Body of pancreas (tissue), 4 donors: ENCODE data around the gene NUP42. TPM values are rescaled to one million over a fixed set of nuclear protein-coding genes. Genes with fewer than 3 reads are reported as not detected.
A peak's percentile ranks its signal among the peaks of the same experiment; 100 is the strongest.
"Not testable (repeated sequence)": the region's sequence is repeated elsewhere in the genome, so short reads cannot be mapped to it uniquely, and the experiment has no call there.

Source experiments
- ATAC-seq: fragments of 150-250 bp; one replicate; pipeline ENCODE4 v1.9.1; 2016
- DNase-seq, 4 donors: peaks; one replicate each; pipeline ENCODE4 v3.0.0-alpha.2; 2019
- H3K27ac ChIP-seq, 4 donors: fragments of 200-600 bp; sonication (generic); 1 replicate in 3 of 4; 2 replicates in 1 of 4; pipeline versions ENCODE4 v1.5.1 to v1.6.1; 2016 to 2019; ENCODE audit warnings: mild to moderate bottlenecking in 1 of 4, mixed read lengths in 1 of 4, moderate library complexity in 1 of 4
- H3K27me3 ChIP-seq, 2 donors: fragments of 200-600 bp; sonication (generic); one replicate each; pipeline ENCODE4 v1.6.0; 2016; ENCODE audit warnings: mild to moderate bottlenecking in 1 of 2
- H3K36me3 ChIP-seq, 2 donors: fragments of 200-600 bp; sonication (generic); replicated peaks in 1 of 2; 2 replicates each; pipeline ENCODE4 v1.5.1; 2016; ENCODE audit warnings: low read depth in 2 of 2; ENCODE audit not compliant: insufficient read depth in 1 of 2
- H3K4me1 ChIP-seq: fragments of 200-600 bp; sonication (generic); one replicate; pipeline ENCODE4 v1.6.0; 2016
- H3K4me3 ChIP-seq, 2 donors: fragments of 200-600 bp; sonication (generic); 1 replicate in 1 of 2; 2 replicates in 1 of 2; pipeline ENCODE4 v1.5.1; 2016 to 2019
- H3K9me3 ChIP-seq, 3 donors: fragments of 200-600 bp; sonication (generic); 1 replicate in 2 of 3; 2 replicates in 1 of 3; pipeline ENCODE4 v1.5.1; 2016
- CTCF ChIP-seq, 7 experiments: fragments of 450-650 bp in 4 of 7; fragments of 200-600 bp in 3 of 7; sonication (generic) in 3 of 7; IDR thresholded peaks; one replicate each; pipeline ENCODE4 v1.5.1; 2016 to 2019; ENCODE audit warnings: antibody characterized with exemption in 7 of 7
- POLR2A ChIP-seq, 3 donors: fragments of 450-650 bp; IDR thresholded peaks; one replicate each; pipeline ENCODE4 v1.6.1; 2016; ENCODE audit warnings: antibody characterized with exemption in 3 of 3, mild to moderate bottlenecking in 2 of 3
- WGBS, 2 donors: methylation state at CpG; one replicate each; pipeline ENCODE4 v1.1.5; 2017; 5-methylcytosine and 5-hydroxymethylcytosine counted together
- intact Hi-C: fragments of 100-400 bp; cut with DNase I; formaldehyde crosslinking; loops from one replicate; pipeline ENCODE4 v1.15.1; 2023
- total RNA-seq, 2 donors: library from RNA; depleted of rRNA; stranded (reverse); fragments of >200 nt; gene quantifications; one replicate each; pipeline ENCODE4 v1.1.0, GENCODE V29; 2016

NUP42 gene
- total RNA-seq, 2 donors from 2014 or later, result 9.6 to 31.9 TPM

DNA sequence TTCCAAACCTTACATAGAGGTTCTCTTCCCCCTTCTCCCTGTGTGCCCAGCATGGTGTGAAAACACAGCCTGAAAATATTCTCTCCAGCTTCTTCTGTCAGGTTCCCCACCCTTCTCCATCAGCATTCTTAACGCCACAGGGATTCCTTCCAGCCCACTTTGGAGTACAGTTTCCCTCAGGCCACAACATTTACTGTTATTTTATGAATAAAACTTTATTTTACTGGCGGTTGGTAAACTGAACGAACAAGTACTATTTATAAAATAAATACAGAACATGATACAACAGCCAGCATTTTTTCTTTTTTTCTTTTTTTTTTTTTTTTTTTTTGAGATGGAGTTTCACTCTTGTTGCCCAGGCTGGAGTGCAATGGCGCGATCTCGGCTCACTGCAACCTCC is 33.1 kb downstream of the NUP42 start:
- H3K27me3 ChIP-seq, result no peaks in the 10 kb centered on the region
- H3K4me3 ChIP-seq, result no peak overlapping the region
- H3K27ac ChIP-seq, result no peak overlapping the region
- H3K9me3 ChIP-seq, result no peaks in the 10 kb centered on the region
- ATAC-seq (no peak), DNase-seq (no peak)
- WGBS, 2 donors, result 91 to 94% methylated on average over 5 to 6 of the region's 6 CpGs
- intact Hi-C loops, result no loop called here
- no peak for TF ChIP-seq CTCF (IDR thresholded peaks at IDR 0.05)
- TF ChIP-seq POLR2A (IDR thresholded peaks at IDR 0.05), result no peak
- H3K36me3 ChIP-seq, result no peaks in the 10 kb centered on the region
- peaks cover 5% of the 10 kb centered on the region for H3K4me1 ChIP-seq

DNA sequence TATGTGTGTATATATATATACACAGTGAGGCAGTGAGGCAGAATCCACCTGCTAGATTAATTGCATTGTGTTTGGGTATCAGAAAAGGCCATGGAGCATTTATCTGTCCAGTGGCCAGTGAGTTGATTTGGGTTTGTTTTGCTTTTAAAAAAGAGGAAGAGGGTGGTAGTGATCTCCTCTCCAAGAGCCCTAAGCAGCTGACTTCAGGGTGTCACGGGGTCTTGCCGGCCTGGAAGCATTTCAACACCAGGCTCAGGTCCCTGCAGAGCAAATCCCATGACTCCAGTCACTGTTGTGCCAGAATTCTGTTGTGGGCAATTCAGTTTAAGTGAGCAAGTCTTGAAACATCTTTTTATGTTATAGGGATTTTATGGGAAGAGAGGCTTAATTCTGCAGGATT is 34.2 kb downstream of the NUP42 start:
- DNase-seq (peak in 2 of 4 donors; percentile 19 to 70), ATAC-seq (no peak)
- Histone ChIP-seq H3K9me3 (no peaks in the 10 kb centered on the region), H3K36me3 (no peaks in the 10 kb centered on the region), H3K4me3 (no peak overlapping the region), H3K27ac (no peak overlapping the region), H3K4me1 (peaks cover 5% of the 10 kb centered on the region), H3K27me3 (no peaks in the 10 kb centered on the region)
- 43 to 50% methylated on average over 2 of the region's 2 CpGs for WGBS, 2 donors
- TF ChIP-seq CTCF (IDR thresholded peaks at IDR 0.05), result no peak
- TF ChIP-seq POLR2A (IDR thresholded peaks at IDR 0.05), result no peak
- intact Hi-C loops, result no loop called here

DNA sequence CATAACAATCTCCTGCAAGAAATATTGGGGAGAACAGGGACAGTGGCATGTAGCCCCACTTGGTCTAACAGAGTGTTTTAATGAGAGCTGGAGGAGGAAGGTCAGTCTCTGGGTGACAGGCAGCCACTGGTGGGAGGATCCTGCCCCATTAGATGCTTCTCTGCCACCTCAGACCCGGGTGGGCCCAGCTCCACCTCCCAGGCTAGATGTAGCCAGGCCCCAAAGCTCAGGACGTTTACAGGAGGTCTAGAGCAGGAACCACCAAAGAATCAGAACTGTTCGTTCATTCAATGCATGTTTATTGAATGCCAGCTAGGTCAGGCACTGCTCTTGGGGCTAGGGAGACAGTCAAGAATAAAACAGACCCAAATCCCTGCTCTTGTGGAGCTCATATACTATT is 36.3 kb downstream of the NUP42 start:
- TF ChIP-seq POLR2A (IDR thresholded peaks at IDR 0.05) (no peak), CTCF (IDR thresholded peaks at IDR 0.05) (no peak)
- no peaks in the 10 kb centered on the region for H3K27me3 ChIP-seq

DNA sequence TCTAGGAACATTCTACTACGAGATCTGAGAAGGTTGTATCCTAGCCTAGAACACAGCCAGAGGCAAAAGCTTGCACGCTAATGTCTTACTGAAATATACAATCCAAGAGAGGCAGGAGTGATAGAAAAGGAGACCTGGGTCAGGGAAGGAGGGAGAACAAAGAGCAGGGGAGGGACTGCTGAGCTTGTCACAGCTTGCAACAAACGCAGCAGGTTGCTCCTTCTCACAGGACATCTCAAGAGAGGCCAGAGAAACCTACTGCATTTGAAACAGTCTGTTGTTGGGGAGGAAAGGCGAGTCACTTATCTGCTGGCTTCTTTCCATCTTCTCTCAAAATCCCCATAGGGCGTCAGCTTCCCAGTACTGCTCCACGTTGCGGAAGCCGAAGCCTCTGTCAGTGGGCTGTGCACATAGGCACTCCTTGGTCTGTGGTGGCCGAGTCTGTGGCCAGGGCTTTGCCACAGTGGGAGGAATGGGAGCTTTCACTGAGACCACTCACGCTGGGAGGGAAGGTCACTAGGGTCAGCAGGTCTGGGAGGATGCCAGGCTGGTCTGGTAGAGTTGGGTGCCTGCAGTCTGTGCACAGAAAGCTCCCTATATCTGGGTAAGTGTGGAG is 39.0 kb downstream of the NUP42 start:
- no peaks in the 10 kb centered on the region for H3K36me3 ChIP-seq
- H3K4me3 ChIP-seq, result no peak overlapping the region
- H3K27ac ChIP-seq, result no peak overlapping the region
- no peaks in the 10 kb centered on the region for H3K27me3 ChIP-seq
- WGBS, 2 donors, result 54 to 69% methylated on average over 6 to 10 of the region's 10 CpGs
- DNase-seq (no peak), ATAC-seq (no peak)
- H3K4me1 ChIP-seq, result no peaks in the 10 kb centered on the region
- intact Hi-C loops, result no loop called here
- H3K9me3 ChIP-seq, result no peaks in the 10 kb centered on the region
- no peak for TF ChIP-seq POLR2A (IDR thresholded peaks at IDR 0.05)
- no peak for TF ChIP-seq CTCF (IDR thresholded peaks at IDR 0.05)

More for the DNA sequence above, 36.3 kb downstream of the NUP42 start:
- Histone ChIP-seq H3K9me3 (no peaks in the 10 kb centered on the region), H3K36me3 (no peaks in the 10 kb centered on the region), H3K27ac (no peak overlapping the region), H3K4me3 (no peak overlapping the region), H3K4me1 (no peaks in the 10 kb centered on the region)
- intact Hi-C loops, result no loop called here
- no peak for DNase-seq
- 34 to 50% methylated on average over 1 to 3 of the region's 3 CpGs for WGBS, 2 donors
- ATAC-seq, result no peak

DNA sequence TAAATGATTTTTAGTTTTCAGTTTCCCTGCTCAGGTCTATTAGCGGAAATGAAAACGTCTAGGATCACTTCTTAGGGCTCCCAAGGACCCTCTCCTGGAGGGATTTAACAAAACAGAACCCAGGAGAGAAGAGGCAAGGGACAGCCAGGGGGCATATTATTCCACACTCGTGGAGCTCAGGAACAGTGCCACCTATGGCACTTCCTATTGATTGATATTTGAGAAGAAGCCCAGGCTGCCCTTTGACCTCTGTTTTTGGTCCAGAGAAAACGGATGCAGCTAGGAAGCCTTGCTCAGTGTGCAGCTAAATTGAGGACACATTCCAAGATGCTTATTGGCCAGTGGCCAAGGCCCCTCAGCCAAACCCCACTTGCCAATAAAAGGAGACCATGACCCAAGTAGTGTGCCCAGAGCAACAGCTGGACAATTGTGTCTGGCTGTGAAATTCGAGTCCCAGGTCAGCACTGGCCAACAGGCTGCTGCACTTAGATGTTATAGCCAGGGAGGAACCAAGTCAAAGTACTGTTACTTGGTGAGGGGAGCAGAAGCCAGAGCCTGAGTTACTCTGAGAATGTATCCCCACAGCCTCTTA is 40.7 kb downstream of the NUP42 start:
- Histone ChIP-seq H3K27ac (no peak overlapping the region), H3K27me3 (no peaks in the 10 kb centered on the region), H3K4me1 (no peaks in the 10 kb centered on the region), H3K36me3 (no peaks in the 10 kb centered on the region), H3K9me3 (no peaks in the 10 kb centered on the region), H3K4me3 (no peak overlapping the region)
- WGBS, 2 donors, result 33 to 35% methylated on average over 5 of the region's 5 CpGs
- TF ChIP-seq POLR2A (IDR thresholded peaks at IDR 0.05) (no peak), CTCF (IDR thresholded peaks at IDR 0.05) (no peak)
- ATAC-seq, result no peak
- no peak for DNase-seq
- intact Hi-C loops, result no loop called here

DNA sequence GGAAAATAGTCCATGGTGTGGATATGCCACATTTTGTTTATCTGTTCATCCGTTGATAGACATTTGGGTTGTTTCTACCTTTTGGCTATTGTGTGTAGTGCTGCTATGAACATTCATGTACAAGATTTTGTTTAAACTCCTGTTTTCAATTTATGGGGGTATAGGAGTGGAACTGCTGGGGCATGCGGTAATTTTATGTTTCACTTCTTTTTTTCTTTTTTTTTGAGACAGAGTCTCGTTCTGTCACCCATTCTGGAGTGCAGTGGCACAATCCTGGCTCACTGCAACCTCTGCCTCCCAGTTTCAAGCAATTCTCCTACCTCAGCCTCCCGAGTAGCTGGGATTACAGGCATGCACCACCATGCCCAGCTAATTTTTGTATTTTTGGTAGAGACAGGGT is 42.5 kb downstream of the NUP42 start:
- H3K4me1 ChIP-seq, H3K27me3 ChIP-seq, intact Hi-C loops, H3K27ac ChIP-seq, DNase-seq, H3K4me3 ChIP-seq, H3K9me3 ChIP-seq, ATAC-seq, H3K36me3 ChIP-seq: not testable (repeated sequence)
- WGBS, 2 donors, result 66 to 83% methylated on average over 4 of the region's 4 CpGs
